Coronary artery (tissue), 2 donors: ENCODE measurements around the gene PCDH15.

Source experiments
- DNase-seq: peaks from one replicate; pipeline ENCODE4 v3.0.0-alpha.2; 2017; ENCODE audit warnings: low spot score
- H3K27ac ChIP-seq, 2 donors: fragments of 200-600 bp; sonication (generic); one replicate each; pipeline ENCODE4 v1.5.1; 2016 to 2019
- H3K4me3 ChIP-seq: fragments of 200-600 bp; sonication (generic); 2 replicates; pipeline ENCODE4 v1.5.1; 2016; ENCODE audit warnings: mild to moderate bottlenecking, moderate library complexity
- TF ChIP-seq, protein P1 (sequence below): fragments of 200-600 bp; sonication (generic); IDR thresholded peaks from one replicate; pipeline ENCODE4 v1.5.1; 2019; ENCODE audit warnings: antibody characterized with exemption

The PCDH15 gene

DNA sequence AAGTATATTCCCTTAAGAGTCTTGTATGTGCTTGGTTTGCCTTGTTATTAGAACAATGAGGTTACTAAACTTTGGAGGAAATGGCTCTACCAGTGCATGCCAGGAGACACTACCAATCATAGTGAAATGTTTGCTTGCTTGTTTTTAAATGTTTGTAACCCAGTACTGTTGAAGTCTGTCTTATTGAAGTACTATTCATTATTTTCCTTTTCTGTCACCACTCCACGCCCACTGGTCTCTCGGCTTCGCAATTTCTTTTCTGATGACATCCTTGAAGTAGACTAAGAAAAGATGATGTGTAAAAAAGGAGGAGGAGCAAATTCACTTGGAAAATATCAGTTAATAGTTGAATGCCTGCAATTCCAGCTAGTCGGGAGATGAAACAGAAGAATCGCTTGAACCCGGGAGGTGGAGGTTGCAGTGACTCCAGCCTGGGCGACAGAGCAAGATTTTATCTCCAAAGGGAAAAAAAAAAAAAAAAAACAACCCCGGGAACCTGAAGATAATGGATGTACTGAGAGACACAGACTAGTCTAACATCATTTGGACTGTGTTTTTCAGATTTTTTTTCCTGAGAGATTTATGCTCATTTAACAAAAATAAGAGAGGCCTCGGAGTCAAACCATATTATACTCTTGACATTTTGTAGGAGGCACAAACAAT, 959.4 kb downstream of the PCDH15 start:
- DNase-seq: no peak
- no peak overlapping the region for H3K27ac ChIP-seq
- H3K4me3 ChIP-seq: no peak overlapping the region
- TF ChIP-seq, protein P1, sequence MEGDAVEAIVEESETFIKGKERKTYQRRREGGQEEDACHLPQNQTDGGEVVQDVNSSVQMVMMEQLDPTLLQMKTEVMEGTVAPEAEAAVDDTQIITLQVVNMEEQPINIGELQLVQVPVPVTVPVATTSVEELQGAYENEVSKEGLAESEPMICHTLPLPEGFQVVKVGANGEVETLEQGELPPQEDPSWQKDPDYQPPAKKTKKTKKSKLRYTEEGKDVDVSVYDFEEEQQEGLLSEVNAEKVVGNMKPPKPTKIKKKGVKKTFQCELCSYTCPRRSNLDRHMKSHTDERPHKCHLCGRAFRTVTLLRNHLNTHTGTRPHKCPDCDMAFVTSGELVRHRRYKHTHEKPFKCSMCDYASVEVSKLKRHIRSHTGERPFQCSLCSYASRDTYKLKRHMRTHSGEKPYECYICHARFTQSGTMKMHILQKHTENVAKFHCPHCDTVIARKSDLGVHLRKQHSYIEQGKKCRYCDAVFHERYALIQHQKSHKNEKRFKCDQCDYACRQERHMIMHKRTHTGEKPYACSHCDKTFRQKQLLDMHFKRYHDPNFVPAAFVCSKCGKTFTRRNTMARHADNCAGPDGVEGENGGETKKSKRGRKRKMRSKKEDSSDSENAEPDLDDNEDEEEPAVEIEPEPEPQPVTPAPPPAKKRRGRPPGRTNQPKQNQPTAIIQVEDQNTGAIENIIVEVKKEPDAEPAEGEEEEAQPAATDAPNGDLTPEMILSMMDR: no peak

DNA sequence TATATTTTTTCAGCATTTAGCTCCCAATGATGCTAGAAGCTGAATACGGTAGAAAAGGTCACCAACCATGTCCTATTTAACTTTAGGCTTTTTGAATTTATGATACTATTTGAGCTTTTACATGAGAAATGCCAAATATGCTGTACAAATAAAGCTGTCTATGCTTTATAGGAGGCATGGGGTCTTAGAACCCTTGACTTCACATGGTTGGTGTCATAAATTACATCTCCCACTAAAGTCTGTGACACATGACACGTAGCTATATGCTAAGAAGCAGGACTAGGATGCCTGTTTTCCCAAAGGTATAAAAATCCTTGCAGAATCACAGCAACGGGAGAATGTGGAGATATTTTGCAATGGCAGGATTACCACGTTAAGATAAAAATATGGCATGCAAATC, 960.4 kb downstream of the PCDH15 start:
- no peak for DNase-seq
- H3K27ac ChIP-seq: no peak overlapping the region
- no peak overlapping the region for H3K4me3 ChIP-seq
- TF ChIP-seq, protein P1: no peak

DNA sequence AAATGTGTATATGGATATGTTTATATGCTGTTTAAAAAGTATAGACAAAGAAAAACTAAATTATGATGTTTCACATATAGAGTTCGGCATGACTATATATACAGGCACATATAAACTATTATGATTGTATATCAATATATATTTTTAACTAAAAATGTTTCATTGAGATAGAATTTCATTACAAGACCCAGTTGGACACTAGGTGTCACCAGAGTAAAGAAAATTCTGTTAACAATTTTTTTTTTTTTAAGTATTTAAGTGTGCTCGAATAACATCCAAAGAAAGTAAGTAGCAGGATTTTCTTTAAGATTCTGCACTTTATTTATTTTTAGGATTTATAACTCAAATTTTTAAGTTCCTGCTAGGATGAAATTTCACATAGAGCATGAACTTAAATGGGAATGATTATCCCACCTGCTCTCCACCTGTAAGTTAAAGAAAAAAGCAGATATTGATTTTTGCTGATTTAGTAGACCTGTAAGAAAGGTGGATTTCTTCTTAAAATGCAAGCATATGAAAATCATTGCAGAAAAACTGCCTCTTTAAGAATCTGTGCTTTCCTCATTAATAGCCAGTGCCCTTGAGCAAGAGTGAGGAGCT, 961.5 kb downstream of the PCDH15 start:
- no peak overlapping the region for H3K4me3 ChIP-seq
- no peak overlapping the region for H3K27ac ChIP-seq
- DNase-seq: no peak
- TF ChIP-seq, protein P1: no peak

DNA sequence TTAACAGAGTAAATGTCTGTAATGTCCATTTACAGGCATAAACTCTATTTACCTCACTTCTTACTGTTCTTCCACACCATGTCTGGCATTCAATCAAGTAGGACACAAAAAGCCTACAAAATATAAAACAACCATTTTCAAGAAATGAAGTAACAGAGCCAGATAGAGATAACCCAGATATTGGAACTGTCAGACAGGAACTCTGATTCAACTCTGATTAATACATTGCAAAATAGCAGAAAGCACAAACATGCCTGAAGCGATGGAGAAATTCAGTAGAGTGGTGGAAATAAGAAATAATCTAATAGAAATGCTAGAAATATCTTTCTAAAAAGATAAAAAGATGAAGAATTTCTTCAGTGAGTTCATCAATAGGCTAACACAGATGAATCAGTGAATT, 964.4 kb downstream of the PCDH15 start:
- TF ChIP-seq, protein P1: no peak
- no peak for DNase-seq
- H3K27ac ChIP-seq: no peak overlapping the region
- H3K4me3 ChIP-seq: no peak overlapping the region

DNA sequence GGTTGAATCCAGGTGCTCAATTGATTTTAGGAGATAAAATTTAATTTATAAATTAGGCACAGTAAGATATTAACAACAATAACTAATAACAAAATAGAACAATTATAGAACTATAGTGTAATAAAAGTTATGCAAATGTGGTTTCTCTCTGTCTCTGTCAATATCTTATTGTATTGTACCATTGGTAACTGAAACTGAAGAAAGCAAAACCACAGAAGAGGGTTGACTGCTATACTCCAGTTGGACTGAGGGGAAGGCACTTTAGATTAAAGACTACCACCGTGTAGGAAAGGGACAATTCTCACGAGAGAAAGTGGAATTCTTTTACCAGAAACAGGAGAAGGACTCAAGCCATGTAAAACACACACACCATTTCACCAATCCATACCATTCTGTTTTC, 967.1 kb downstream of the PCDH15 start:
- H3K4me3 ChIP-seq: no peak overlapping the region
- no peak for DNase-seq
- TF ChIP-seq, protein P1: no peak
- H3K27ac ChIP-seq: no peak overlapping the region

DNA sequence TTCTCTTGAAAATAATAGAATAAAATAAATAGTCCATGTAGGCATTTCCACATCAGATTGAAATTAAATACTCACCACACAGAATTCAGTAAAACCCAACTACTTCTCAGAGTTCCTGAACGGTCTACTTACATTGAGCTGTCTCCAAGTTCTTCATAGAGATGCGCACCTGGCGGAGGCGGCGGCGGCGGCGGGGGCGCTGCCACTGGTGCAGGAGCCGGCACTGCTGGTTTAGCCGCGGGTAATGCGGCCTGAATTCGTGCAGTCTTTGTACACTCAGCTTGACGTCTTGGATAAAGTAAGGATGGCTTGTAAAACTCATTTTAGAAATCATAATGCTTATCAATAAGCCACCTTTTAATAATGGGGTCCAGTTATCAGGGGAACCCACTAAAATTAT, 973.8 kb downstream of the PCDH15 start:
- Histone ChIP-seq H3K4me3 (no peak overlapping the region), H3K27ac (no peak overlapping the region)
- TF ChIP-seq, protein P1: no peak
- no peak for DNase-seq
